Peyer's patch (tissue), 4 donors: ENCODE results near the gene GLI3. TPM values are rescaled to one million over a fixed set of nuclear protein-coding genes. Genes with fewer than 3 reads are reported as not detected.
A peak's percentile ranks its signal among the peaks of the same experiment; 100 is the strongest.

Source experiments
- DNase-seq, 3 donors: peaks; one replicate each; pipeline ENCODE4 v3.0.0-alpha.2; 2017 to 2019
- H3K27ac ChIP-seq, 4 donors: fragments of 200-600 bp; sonication (generic); one replicate each; pipeline ENCODE4 v1.5.1; 2016 to 2019
- H3K27me3 ChIP-seq, 2 donors: fragments of 200-600 bp; sonication (generic); one replicate each; pipeline ENCODE4 v1.5.1; 2019
- H3K36me3 ChIP-seq, 3 donors: fragments of 200-600 bp; sonication (generic); one replicate each; pipeline ENCODE4 v1.5.1; 2016 to 2019
- H3K4me1 ChIP-seq, 4 donors: fragments of 200-600 bp; sonication (generic); one replicate each; pipeline ENCODE4 v1.5.1; 2016 to 2019
- H3K4me3 ChIP-seq, 4 donors: fragments of 200-600 bp; sonication (generic); 1 replicate in 3 of 4; 2 replicates in 1 of 4; pipeline ENCODE4 v1.5.1; 2016 to 2019; ENCODE audit warnings: mild to moderate bottlenecking in 1 of 4
- H3K9me3 ChIP-seq, 4 donors: fragments of 200-600 bp; sonication (generic); one replicate each; pipeline ENCODE4 v1.5.1; 2016 to 2019; ENCODE audit warnings: mild to moderate bottlenecking in 1 of 4
- POLR2A ChIP-seq, 2 donors: fragments of 450-650 bp; IDR thresholded peaks; one replicate each; pipeline ENCODE4 v1.5.1; 2017; ENCODE audit warnings: antibody characterized with exemption in 2 of 2, mild to moderate bottlenecking in 2 of 2, moderate library complexity in 2 of 2
- total RNA-seq, 4 donors: library from RNA; depleted of rRNA; stranded (reverse); fragments of >200 nt; gene quantifications; one replicate each; pipeline ENCODE4 v1.1.0, GENCODE V29; 2016
- TF ChIP-seq, protein P1 (sequence below), 6 experiments: fragments of 450-650 bp in 4 of 6; fragments of 200-600 bp in 2 of 6; sonication (generic) in 1 of 6; IDR thresholded peaks; one replicate each; pipeline ENCODE4 v1.5.1; 2017 to 2019; ENCODE audit warnings: antibody characterized with exemption in 6 of 6, mild to moderate bottlenecking in 3 of 6, moderate library complexity in 1 of 6

GLI3 gene
- total RNA-seq, 4 donors from 2014 or later: 0.53 to 30.5 (median 3.1) TPM

DNA sequence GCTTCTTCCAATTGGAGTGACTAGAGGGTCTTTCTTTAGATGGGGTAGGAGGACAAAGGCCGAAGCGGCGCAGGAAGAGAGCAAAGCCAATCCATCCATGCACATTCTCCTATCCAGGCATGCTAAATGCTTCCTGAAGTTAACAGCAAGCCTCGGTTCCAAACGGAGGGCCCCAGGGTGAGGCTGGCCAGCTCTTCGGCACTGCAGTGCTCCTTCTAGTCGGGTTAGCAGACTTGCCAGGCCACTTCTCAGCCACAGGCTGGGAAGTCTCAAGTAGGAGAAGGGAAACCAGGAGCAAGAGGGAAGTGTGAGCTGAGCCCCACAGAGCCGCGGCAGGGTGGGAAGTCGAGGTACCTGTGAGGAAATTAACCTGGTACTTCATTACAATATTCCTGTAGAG lies 280.3 kb downstream of the GLI3 start:
- H3K9me3 ChIP-seq: no peaks in the 10 kb centered on the region
- no peak overlapping the region for H3K4me3 ChIP-seq
- no peak for DNase-seq
- no peaks in the 10 kb centered on the region for H3K36me3 ChIP-seq
- peak overlapping the region in 1 of 4 donors; percentile 19 for H3K27ac ChIP-seq
- H3K27me3 ChIP-seq: no peaks in the 10 kb centered on the region
- TF ChIP-seq, protein P1, sequence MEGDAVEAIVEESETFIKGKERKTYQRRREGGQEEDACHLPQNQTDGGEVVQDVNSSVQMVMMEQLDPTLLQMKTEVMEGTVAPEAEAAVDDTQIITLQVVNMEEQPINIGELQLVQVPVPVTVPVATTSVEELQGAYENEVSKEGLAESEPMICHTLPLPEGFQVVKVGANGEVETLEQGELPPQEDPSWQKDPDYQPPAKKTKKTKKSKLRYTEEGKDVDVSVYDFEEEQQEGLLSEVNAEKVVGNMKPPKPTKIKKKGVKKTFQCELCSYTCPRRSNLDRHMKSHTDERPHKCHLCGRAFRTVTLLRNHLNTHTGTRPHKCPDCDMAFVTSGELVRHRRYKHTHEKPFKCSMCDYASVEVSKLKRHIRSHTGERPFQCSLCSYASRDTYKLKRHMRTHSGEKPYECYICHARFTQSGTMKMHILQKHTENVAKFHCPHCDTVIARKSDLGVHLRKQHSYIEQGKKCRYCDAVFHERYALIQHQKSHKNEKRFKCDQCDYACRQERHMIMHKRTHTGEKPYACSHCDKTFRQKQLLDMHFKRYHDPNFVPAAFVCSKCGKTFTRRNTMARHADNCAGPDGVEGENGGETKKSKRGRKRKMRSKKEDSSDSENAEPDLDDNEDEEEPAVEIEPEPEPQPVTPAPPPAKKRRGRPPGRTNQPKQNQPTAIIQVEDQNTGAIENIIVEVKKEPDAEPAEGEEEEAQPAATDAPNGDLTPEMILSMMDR (IDR thresholded peaks at IDR 0.05): no peak
- no peak for TF ChIP-seq POLR2A (IDR thresholded peaks at IDR 0.05)
- H3K4me1 ChIP-seq: peaks cover 0 to 14% (median 0%) of the 10 kb centered on the region in 4 donors

DNA sequence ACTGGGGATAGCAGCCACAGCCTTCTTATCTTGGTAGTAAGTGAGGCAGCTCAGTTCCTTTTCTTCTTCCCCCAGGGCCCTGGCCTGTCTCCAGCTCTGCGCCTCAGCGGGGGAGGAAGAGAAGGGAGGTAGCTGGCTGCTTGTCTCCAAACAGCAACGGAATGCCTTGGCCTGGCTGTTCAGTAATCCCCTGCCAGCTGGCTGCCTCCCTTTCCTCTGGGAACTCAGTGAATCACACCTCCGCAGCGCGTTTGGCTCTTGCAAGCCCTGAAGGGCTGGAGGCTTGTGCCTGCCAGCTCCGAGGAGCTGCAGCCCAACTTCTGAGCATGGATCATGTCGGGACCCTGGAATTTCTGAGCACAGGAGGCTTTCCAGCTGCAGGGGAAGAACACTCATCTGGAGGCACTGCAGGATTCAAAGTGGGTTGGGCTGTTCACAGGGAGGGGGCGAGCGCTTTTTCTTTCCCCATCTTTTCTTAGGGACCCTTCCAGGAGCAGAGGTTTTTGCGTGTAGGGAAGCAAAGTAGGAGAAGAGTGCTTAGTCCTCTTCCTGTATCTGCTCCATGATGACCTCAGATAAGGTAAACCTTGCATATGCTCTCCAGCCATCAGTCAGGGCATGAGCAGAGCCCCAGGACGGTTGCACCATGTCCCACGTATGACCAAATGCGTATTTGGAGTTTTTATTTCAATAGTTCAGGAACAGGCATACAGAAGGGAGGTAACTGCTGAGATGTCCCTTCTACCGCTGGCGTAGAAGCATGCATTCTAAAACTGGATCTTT lies 280.9 kb downstream of the GLI3 start:
- DNase-seq: peak; percentile 21 to 85 (median 62)
- Histone ChIP-seq H3K27ac (peak overlapping the region in 2 of 4 donors; percentile 1 to 48), H3K4me1 (peaks cover 0 to 14% (median 0%) of the 10 kb centered on the region in 4 donors), H3K4me3 (no peak overlapping the region), H3K9me3 (no peaks in the 10 kb centered on the region), H3K27me3 (no peaks in the 10 kb centered on the region), H3K36me3 (no peaks in the 10 kb centered on the region)
- TF ChIP-seq POLR2A (IDR thresholded peaks at IDR 0.05): no peak
- TF ChIP-seq, protein P1 (IDR thresholded peaks at IDR 0.05): no peak

DNA sequence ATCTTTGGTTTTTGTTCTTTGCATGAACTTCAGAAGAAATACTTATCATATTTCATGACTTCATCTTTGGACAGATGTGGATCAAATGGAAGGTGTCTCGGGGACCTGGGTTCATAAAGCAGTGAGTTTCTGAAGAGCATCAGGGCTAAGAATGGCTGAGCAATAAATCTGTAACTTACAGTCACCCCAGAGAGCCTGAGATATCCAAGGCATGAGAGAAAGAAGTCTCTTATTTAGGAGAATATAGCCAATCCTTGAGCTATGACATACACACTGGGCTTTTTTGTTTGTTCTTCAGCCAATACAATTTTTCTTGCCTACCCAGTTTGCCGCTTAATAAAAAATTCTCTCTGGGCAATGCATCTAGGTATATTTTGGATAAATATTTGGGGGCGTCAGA lies 281.6 kb downstream of the GLI3 start:
- DNase-seq: no peak
- Histone ChIP-seq H3K27ac (peak overlapping the region in 2 of 4 donors; percentile 1 to 48), H3K4me1 (peaks cover 0 to 14% (median 0%) of the 10 kb centered on the region in 4 donors), H3K4me3 (no peak overlapping the region), H3K36me3 (no peaks in the 10 kb centered on the region), H3K9me3 (no peaks in the 10 kb centered on the region), H3K27me3 (no peaks in the 10 kb centered on the region)
- TF ChIP-seq, protein P1 (IDR thresholded peaks at IDR 0.05): no peak
- no peak for TF ChIP-seq POLR2A (IDR thresholded peaks at IDR 0.05)

DNA sequence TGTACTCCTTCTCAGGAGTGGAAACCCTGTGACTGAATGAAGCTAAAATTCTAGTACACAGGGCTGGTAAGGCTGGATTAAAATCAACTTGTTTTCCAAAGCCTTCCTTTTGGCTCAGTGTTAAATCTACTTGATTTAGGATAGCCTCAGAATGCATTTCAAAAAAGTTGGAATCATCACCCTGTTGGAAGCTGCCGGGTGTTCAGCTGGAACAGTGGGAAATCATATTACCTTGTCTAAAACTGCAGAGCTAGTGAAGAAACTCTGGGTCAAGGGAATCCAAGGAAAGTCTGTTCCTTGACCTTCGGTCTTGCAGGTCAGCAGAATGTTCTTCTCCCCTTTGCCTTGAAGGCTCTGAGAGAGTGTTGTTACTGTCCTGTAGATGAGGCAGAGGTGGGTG lies 282.0 kb downstream of the GLI3 start:
- TF ChIP-seq POLR2A (IDR thresholded peaks at IDR 0.05): no peak
- TF ChIP-seq, protein P1 (IDR thresholded peaks at IDR 0.05): no peak
- no peaks in the 10 kb centered on the region for H3K27me3 ChIP-seq
- no peaks in the 10 kb centered on the region for H3K9me3 ChIP-seq
- no peak for DNase-seq
- H3K4me3 ChIP-seq: no peak overlapping the region
- H3K27ac ChIP-seq: no peak overlapping the region
- H3K36me3 ChIP-seq: no peaks in the 10 kb centered on the region
- H3K4me1 ChIP-seq: peaks cover 0 to 14% (median 0%) of the 10 kb centered on the region in 4 donors

DNA sequence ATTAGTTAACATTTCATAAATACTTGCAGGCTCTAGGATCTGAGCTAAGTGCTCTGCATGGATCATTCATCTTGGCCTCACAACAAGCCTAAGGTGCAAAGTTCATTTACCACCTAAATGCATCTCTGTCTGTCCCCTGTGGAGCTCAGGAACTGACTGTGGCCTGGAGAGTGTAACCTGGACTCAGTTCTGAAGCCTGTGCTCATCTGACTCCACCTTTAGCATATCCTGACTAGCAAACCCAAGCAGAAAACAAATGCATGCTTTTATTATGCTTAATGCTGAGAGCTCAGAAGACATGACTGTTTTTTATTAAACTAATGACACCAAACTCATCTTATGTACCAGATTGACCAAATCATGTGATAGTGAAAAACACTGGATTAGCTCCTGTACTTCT lies 288.5 kb downstream of the GLI3 start:
- TF ChIP-seq POLR2A (IDR thresholded peaks at IDR 0.05): no peak
- TF ChIP-seq, protein P1 (IDR thresholded peaks at IDR 0.05): no peak
- no peaks in the 10 kb centered on the region for H3K27me3 ChIP-seq
- H3K4me3 ChIP-seq: no peak overlapping the region
- H3K4me1 ChIP-seq: peaks cover 0 to 5% (median 0%) of the 10 kb centered on the region in 4 donors
- no peaks in the 10 kb centered on the region for H3K9me3 ChIP-seq
- no peak for DNase-seq
- H3K36me3 ChIP-seq: no peaks in the 10 kb centered on the region
- H3K27ac ChIP-seq: no peak overlapping the region
